ENCODE measurements around the gene DPP10. TPM values are rescaled to one million over a fixed set of nuclear protein-coding genes. Genes with fewer than 3 reads are reported as not detected.

The DPP10 gene
- total and polyA plus RNA-seq, 8 donors: 0.68 to 8.2 (median 4.7) TPM

DNA sequence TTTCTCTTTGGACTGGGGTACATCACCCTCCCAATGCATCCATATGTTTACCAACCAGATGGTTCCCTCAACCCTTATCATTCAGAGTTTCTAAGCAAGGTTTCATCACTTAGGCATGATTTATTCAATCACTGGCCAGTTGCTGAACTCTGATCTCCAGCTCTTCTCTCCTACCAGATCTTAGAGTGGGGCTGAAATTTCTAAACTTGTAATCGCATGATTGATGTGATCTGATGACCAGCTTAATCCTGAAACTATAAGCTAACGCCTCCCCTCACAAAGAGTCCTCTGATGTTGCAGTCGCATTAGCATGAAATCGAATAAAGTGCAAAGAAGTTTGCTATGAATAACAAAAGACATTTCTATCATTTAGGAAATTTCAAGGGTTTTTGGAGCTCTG lies 1082.0 kb downstream of the DPP10 start:
- intact Hi-C loops (cut with DNase I): no loop called here
- DNase-seq (no peak), ATAC-seq (no peak)
- no peaks in the 10 kb centered on the region for H3K4me1 ChIP-seq
- TF ChIP-seq, protein P1, sequence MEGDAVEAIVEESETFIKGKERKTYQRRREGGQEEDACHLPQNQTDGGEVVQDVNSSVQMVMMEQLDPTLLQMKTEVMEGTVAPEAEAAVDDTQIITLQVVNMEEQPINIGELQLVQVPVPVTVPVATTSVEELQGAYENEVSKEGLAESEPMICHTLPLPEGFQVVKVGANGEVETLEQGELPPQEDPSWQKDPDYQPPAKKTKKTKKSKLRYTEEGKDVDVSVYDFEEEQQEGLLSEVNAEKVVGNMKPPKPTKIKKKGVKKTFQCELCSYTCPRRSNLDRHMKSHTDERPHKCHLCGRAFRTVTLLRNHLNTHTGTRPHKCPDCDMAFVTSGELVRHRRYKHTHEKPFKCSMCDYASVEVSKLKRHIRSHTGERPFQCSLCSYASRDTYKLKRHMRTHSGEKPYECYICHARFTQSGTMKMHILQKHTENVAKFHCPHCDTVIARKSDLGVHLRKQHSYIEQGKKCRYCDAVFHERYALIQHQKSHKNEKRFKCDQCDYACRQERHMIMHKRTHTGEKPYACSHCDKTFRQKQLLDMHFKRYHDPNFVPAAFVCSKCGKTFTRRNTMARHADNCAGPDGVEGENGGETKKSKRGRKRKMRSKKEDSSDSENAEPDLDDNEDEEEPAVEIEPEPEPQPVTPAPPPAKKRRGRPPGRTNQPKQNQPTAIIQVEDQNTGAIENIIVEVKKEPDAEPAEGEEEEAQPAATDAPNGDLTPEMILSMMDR (IDR thresholded peaks at IDR 0.05): no peak
- H3K4me3 ChIP-seq: no peak overlapping the region
- no peaks in the 10 kb centered on the region for H3K27me3 ChIP-seq
- no peaks in the 10 kb centered on the region for H3K9me3 ChIP-seq
- no peak overlapping the region for H3K27ac ChIP-seq
- H3K36me3 ChIP-seq: no peaks in the 10 kb centered on the region

DNA sequence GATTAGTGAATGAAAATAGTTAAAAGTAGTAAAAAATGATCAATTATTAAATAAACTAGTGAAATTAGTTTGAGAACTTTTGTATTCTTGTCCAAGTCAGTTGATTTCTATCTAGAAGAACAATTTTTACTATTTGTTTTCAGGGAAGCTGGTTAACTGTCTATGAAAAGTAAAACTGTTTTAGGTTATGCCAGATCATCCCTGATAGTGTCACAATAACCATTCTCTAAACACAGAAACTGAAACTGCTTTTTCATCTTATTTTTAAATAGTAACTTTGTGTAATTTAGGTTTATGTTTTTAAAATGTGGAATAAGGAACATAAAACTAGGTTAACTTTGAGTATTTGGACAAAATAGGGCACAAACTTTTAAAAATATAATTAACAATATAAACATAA lies 1087.2 kb downstream of the DPP10 start:
- Histone ChIP-seq H3K4me3 (no peak overlapping the region), H3K36me3 (no peaks in the 10 kb centered on the region), H3K4me1 (no peaks in the 10 kb centered on the region), H3K9me3 (no peaks in the 10 kb centered on the region), H3K27me3 (no peaks in the 10 kb centered on the region), H3K27ac (no peak overlapping the region)
- ATAC-seq: no peak
- TF ChIP-seq, protein P1 (IDR thresholded peaks at IDR 0.05): no peak
- DNase-seq: no peak
- intact Hi-C loops (cut with DNase I): no loop called here

DNA sequence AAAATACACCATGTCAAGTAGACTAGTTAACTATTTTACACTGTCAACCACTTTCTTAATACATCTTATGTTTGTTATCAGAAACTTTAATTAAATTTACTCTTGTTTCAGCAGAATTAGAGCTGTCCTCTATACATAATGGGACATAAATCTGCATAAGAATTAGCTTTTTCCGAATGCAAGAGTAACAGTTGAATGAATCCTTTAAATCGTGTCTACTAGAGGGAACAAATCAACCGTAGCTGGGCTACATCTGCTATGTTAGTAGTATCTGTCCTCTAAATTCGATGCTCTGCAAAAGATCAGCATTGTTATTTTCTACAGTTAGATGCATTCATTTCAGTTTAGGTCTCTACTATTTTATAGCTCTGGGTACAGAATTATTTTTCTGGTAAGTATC lies 1090.6 kb downstream of the DPP10 start:
- TF ChIP-seq, protein P1 (IDR thresholded peaks at IDR 0.05): no peak

DNA sequence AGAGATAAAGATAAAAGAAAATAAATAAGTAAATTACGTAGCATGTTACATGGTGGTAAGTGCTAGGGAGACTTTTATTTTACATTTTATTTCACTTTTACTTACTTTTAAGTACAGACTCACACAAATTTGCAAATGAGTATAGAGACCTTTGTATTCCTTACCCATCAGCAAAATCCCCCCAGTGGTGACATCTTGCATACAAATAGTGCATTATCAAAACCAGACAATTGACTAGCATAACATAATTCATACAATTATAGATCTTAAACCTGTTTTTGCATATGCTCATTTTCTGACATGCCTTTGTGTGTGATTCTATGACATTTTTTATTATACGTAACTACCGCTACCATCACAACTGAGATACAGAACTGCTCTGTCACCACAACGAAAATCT lies 1099.4 kb downstream of the DPP10 start:
- no peaks in the 10 kb centered on the region for H3K4me1 ChIP-seq
- ATAC-seq (no peak), DNase-seq (no peak)
- no peak overlapping the region for H3K27ac ChIP-seq
- H3K27me3 ChIP-seq: no peaks in the 10 kb centered on the region
- H3K36me3 ChIP-seq: no peaks in the 10 kb centered on the region
- no peak overlapping the region for H3K4me3 ChIP-seq
- H3K9me3 ChIP-seq: no peaks in the 10 kb centered on the region
- TF ChIP-seq, protein P1 (IDR thresholded peaks at IDR 0.05): no peak
- intact Hi-C loops (cut with DNase I): no loop called here

More for the DNA sequence above, 1090.6 kb downstream of the DPP10 start:
- Histone ChIP-seq H3K27ac (no peak overlapping the region), H3K4me1 (no peaks in the 10 kb centered on the region), H3K36me3 (no peaks in the 10 kb centered on the region), H3K9me3 (no peaks in the 10 kb centered on the region), H3K27me3 (no peaks in the 10 kb centered on the region), H3K4me3 (no peak overlapping the region)
- intact Hi-C loops (cut with DNase I): no loop called here
- DNase-seq (no peak), ATAC-seq (no peak)

DNA sequence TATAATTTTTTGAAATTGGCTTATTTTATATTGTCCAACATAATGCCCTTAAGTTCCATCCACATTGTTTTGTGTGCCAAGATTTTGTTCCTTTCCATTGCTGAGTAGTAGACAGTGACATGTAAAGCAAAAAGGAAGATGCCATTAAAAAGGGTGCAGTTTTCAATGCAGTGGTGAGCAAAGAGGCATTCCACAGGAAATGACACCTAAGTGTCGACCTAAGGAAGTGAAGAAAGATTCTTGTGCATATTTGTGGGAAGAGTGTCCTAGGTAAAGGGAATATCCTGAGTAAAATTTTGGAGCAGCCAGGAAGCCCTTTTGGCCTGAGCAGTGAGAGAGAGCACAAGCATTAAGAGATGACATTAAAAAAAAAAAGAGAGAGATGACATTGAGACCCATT lies 1099.9 kb downstream of the DPP10 start:
- no peaks in the 10 kb centered on the region for H3K27me3 ChIP-seq
- no peaks in the 10 kb centered on the region for H3K36me3 ChIP-seq
- no peaks in the 10 kb centered on the region for H3K4me1 ChIP-seq
- TF ChIP-seq, protein P1 (IDR thresholded peaks at IDR 0.05): no peak
- ATAC-seq (no peak), DNase-seq (no peak)
- intact Hi-C loops (cut with DNase I): no loop called here
- no peak overlapping the region for H3K27ac ChIP-seq
- H3K9me3 ChIP-seq: no peaks in the 10 kb centered on the region
- H3K4me3 ChIP-seq: no peak overlapping the region

Measured in left lung (tissue), 10 donors.